ENCODE results near the gene UCKL1.

DNA sequence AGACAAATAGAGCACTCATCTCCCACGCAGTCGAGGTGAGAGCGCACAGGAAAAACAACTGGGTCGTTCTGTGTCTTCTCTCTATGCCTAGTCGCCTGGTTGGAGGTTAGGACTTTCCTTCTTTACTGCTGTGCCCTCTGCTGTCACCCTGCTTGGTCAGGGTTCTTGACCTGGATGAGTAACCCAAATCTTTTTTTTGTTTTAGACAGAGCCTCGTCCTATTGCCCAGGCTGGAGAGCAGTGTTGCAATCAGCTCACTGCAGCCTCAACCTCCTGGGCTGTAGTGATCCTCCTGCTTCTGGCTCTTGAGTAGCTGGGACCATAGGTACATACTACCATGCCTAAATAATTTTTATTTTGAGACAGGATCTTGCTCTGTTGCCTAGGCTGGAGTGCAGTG, 49.2 kb upstream of the UCKL1 start:
- TF ChIP-seq, protein P1, sequence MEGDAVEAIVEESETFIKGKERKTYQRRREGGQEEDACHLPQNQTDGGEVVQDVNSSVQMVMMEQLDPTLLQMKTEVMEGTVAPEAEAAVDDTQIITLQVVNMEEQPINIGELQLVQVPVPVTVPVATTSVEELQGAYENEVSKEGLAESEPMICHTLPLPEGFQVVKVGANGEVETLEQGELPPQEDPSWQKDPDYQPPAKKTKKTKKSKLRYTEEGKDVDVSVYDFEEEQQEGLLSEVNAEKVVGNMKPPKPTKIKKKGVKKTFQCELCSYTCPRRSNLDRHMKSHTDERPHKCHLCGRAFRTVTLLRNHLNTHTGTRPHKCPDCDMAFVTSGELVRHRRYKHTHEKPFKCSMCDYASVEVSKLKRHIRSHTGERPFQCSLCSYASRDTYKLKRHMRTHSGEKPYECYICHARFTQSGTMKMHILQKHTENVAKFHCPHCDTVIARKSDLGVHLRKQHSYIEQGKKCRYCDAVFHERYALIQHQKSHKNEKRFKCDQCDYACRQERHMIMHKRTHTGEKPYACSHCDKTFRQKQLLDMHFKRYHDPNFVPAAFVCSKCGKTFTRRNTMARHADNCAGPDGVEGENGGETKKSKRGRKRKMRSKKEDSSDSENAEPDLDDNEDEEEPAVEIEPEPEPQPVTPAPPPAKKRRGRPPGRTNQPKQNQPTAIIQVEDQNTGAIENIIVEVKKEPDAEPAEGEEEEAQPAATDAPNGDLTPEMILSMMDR (conservative IDR thresholded peaks at IDR 0.05; ENCODE audit: low read length), result no peak
- no peak for TF ChIP-seq EZH2phosphoT487 (IDR thresholded peaks at IDR 0.05; ENCODE audit: borderline replicate concordance)
